HG03039 (cell line): Measurements from ENCODE around the gene SFMBT2.

Source experiments
- ATAC-seq: cut with Tn5 transposase; IDR thresholded peaks from one replicate; pipeline ENCODE4 v1.9.1; 2021; ENCODE audit warnings: mild to moderate bottlenecking, moderate library complexity; ENCODE audit not compliant: unreplicated experiment

SFMBT2 gene

GRCh38 chr10:7161484-7162250 is 249.2 kb downstream of the SFMBT2 start:
- no peak for ATAC-seq

GRCh38 chr10:7159928-7160327 is 250.9 kb downstream of the SFMBT2 start:
- ATAC-seq: no peak

- no peak for ATAC-seq
Measured at GRCh38 chr10:7159517-7159916, 251.3 kb downstream of the SFMBT2 start.

GRCh38 chr10:7157091-7157490 is 253.7 kb downstream of the SFMBT2 start:
- no peak for ATAC-seq

- no peak for ATAC-seq
Measured at GRCh38 chr10:7153750-7154149, 257.1 kb downstream of the SFMBT2 start.

GRCh38 chr10:7152982-7153381 is 257.9 kb downstream of the SFMBT2 start:
- no peak for ATAC-seq

GRCh38 chr10:7152341-7152740 is 258.5 kb downstream of the SFMBT2 start:
- ATAC-seq: no peak

GRCh38 chr10:7151538-7151937 is 259.3 kb downstream of the SFMBT2 start:
- ATAC-seq: no peak

GRCh38 chr10:7150349-7150748 is 260.5 kb downstream of the SFMBT2 start:
- no peak for ATAC-seq

GRCh38 chr10:7146189-7146588 is 264.6 kb downstream of the SFMBT2 start:
- no peak for ATAC-seq

GRCh38 chr10:7136016-7136415 is 274.8 kb downstream of the SFMBT2 start:
- ATAC-seq: no peak

GRCh38 chr10:7135188-7135587 is 275.6 kb downstream of the SFMBT2 start:
- ATAC-seq: no peak

- ATAC-seq: no peak
Measured at GRCh38 chr10:7134448-7134847, 276.4 kb downstream of the SFMBT2 start.

- ATAC-seq: no peak
Measured at GRCh38 chr10:7133958-7134357, 276.9 kb downstream of the SFMBT2 start.

- no peak for ATAC-seq
Measured at GRCh38 chr10:7133278-7133677, 277.6 kb downstream of the SFMBT2 start.

- ATAC-seq: no peak
Measured at GRCh38 chr10:7130191-7130911, 280.5 kb downstream of the SFMBT2 start.

- no peak for ATAC-seq
Measured at GRCh38 chr10:7123774-7124173, 287.1 kb downstream of the SFMBT2 start.

GRCh38 chr10:7122561-7122960 is 288.3 kb downstream of the SFMBT2 start:
- ATAC-seq: no peak

- ATAC-seq: no peak
Measured at GRCh38 chr10:7121154-7121797, 289.6 kb downstream of the SFMBT2 start.

- ATAC-seq: no peak
Measured at GRCh38 chr10:7119325-7120015, 291.4 kb downstream of the SFMBT2 start.
